ENCODE measurements around the gene THSD4. TPM values are rescaled to one million over a fixed set of nuclear protein-coding genes. Genes with fewer than 3 reads are reported as not detected.
A peak's percentile ranks its signal among the peaks of the same experiment; 100 is the strongest.
"Not testable (repeated sequence)": the region's sequence is repeated elsewhere in the genome, so short reads cannot be mapped to it uniquely, and the experiment has no call there.

Gene THSD4
- total RNA-seq, 1 donor: 50.9 TPM

DNA sequence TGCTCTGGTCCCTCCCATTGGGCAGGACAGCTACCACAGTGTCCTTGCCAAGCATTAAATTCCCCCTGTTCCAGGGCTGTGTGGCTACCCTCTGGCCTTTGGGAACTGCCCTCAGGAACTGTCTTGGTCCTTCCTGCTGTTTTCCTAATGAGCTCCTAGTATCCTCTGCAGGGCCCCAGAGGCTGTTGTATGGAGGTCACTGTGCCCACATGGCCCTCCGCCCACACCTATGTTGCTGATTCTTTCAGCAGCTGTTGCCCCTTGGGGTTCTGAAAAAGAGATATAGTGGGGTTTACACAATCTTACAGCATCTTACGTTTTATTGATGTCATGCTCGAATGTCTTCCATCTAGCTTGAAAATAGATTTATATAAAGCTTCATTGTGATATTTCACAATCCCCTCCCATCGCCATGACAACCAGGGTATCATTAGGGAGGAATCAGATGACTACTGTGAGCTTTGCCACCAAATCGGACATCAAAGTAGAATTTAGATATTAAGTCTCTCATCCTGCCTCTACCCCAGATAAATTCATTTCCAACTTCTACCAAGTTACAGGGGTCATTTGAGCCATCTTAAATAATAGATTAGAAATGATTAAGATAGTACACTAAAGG lies 598.0 kb downstream of the THSD4 start:
- DNase-seq (ENCODE audit: low read depth): no peak
- no peak overlapping the region for H3K4me3 ChIP-seq (ENCODE audit: low read depth, low read length)
- no peak for TF ChIP-seq CTCF (IDR thresholded peaks at IDR 0.05; ENCODE audit: insufficient read depth, low read length)

DNA sequence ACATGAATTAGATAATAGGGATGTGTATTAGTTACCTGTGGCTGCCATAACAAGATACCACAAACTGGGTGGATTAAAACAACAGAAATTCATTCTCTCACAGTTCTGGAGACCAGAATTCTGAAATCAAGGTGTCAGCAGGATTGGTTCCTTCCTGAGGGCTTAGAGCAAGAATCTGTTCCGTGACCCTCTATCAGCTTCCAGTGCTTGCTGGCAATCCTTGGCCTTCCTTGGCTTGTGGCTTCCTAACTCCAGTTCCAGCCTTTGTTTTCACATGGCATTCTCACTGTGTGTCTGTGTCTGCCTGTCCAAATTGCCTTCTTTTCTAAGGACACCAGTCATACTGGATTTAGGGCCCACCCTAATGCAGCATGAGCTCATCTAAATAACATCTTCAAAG lies 600.6 kb downstream of the THSD4 start:
- no peak for DNase-seq (ENCODE audit: low read depth)
- TF ChIP-seq CTCF (IDR thresholded peaks at IDR 0.05; ENCODE audit: insufficient read depth, low read length): no peak
- no peak overlapping the region for H3K4me3 ChIP-seq (ENCODE audit: low read depth, low read length)

- TF ChIP-seq CTCF (IDR thresholded peaks at IDR 0.05; ENCODE audit: insufficient read depth, low read length): no peak
- DNase-seq (ENCODE audit: low read depth): peak; percentile 63
- H3K4me3 ChIP-seq (ENCODE audit: low read depth, low read length): no peak overlapping the region
Observed at GRCh38 chr15:71716990-71717389, 601.7 kb downstream of the THSD4 start.

DNA sequence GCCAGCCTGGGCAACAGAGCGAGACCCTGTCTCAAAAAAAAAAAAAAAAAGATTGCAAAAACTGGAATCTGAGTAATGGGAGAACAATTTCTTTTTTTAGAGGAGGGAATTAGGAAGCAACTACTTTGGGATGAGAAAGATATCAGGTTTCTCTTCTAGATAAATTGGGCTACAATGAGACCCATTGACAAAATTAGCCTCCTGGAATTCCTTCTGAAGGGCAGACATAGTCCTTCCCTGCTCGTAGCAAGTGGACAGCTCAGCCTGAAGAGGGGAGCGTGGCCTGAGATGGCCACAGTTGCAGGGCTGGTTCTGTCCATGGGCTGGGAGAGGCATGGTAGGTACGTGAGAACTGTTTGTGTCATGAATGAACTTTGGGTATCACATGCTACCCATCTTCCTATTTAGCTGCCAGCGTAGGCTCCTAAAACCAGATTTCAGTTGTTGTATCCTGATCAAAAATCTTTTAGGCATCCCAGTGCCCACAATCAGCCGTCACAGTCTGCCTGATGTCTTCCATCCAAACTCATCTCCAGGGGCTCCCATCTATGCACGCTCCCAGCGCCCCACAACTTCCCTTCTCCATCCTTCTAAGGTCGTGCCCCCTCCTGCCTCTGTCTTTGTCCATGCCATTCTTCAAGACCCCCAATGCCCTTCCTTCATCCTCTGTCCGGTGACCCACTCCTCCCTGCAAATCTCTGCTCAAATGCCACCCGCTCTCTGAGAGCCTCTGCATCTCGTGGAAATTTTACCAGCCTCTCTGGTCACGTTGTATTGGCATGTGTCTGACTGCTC lies 603.0 kb downstream of the THSD4 start:
- no peak overlapping the region for H3K4me3 ChIP-seq (ENCODE audit: low read depth, low read length)
- TF ChIP-seq CTCF (IDR thresholded peaks at IDR 0.05; ENCODE audit: insufficient read depth, low read length): no peak
- no peak for DNase-seq (ENCODE audit: low read depth)

DNA sequence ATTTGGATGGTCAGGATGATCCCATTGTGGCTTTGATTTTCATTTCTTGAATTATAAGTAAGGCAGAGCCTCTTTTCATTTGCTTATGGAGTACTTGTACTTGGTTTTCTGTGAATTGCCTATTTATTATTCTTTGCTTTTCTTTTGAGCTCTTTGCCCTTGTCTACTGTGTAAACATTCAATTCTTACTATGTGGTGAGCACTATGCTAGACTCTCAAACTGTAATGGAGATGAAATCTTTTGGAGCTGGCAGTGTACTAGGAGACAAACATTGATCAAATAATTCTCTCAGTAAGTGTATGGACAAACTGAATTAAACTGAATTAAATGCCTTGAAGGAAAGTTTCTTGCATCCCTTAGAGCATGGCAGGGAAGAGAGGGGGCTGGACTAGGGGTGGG lies 608.1 kb downstream of the THSD4 start:
- no peak for DNase-seq (ENCODE audit: low read depth)
- no peak for TF ChIP-seq CTCF (IDR thresholded peaks at IDR 0.05; ENCODE audit: insufficient read depth, low read length)
- no peak overlapping the region for H3K4me3 ChIP-seq (ENCODE audit: low read depth, low read length)

DNA sequence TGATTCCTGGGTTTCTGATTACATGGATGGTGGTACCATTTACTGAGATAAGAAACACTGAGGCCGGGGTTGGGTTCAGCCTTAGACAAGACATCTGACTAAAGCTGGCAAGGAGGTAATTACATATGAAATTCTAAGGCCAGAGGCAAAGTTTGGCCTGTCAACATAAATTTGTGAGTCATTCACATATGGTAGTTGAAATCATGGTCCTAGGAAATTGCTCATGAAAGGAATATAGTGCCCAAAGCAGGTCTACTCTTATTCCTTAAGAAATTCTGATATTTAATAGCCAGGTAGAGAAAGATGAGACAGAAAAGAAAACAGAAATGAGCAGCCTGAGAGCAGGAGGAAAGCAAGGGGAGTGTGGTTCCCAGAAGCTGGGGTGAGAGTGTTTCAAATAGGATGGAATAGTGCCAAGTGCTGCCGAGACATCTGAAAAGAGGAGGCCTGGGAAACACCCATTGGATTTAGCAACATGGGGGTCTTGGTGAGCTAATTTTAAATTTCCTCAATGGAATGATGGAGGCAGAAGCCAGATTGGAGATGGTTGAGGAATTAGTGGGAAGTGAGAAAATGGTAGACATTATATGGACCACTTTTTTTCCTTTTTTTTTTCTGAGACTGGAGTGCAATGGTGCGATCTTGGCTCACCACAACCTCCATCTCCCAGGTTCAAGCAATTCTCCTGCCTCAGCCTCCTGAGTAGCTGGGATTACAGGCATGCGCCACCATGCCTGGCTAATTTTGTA lies 610.1 kb downstream of the THSD4 start:
- H3K4me3 ChIP-seq (ENCODE audit: low read depth, low read length): not testable (repeated sequence)
- peak; percentile 60 for DNase-seq (ENCODE audit: low read depth)

GRCh38 chr15:71728881-71729280 lies 613.6 kb downstream of the THSD4 start:
- no peak for DNase-seq (ENCODE audit: low read depth)
- TF ChIP-seq CTCF (IDR thresholded peaks at IDR 0.05; ENCODE audit: insufficient read depth, low read length): no peak
- no peak overlapping the region for H3K4me3 ChIP-seq (ENCODE audit: low read depth, low read length)

All from fibroblast of the aortic adventitia (primary cell).